CD14-positive monocyte (primary cell): Measurements from ENCODE around the gene SLC4A1AP. TPM values are rescaled to one million over a fixed set of nuclear protein-coding genes. Genes with fewer than 3 reads are reported as not detected.

Experiments
- DNase-seq, 3 donors: peaks; one replicate each; pipeline ENCODE4 v3.0.0-alpha.2; 2011 to 2022
- H2AFZ ChIP-seq: 2 replicates; pipeline ENCODE4 v1.6.0; 2012; ENCODE audit warnings: mild to moderate bottlenecking, low read depth, low read length, inconsistent platforms; ENCODE audit not compliant: insufficient read depth, poor library complexity, severe bottlenecking
- H3K27ac ChIP-seq, 2 donors: 1 replicate in 1 of 2; 2 replicates in 1 of 2; pipeline ENCODE4 v1.5.1; 2012 to 2013; ENCODE audit warnings: low read length in 2 of 2, control low read depth in 1 of 2, inconsistent platforms in 1 of 2, low read depth in 1 of 2, mild to moderate bottlenecking in 1 of 2
- H3K27me3 ChIP-seq, 2 donors: one replicate each; pipeline versions ENCODE4 v1.6.0 to v1.6.1; 2011 to 2013; ENCODE audit warnings: low read length in 2 of 2; ENCODE audit not compliant: control insufficient read depth in 2 of 2, insufficient read depth in 2 of 2
- H3K36me3 ChIP-seq, 2 donors: replicated peaks in 1 of 2; 1 replicate in 1 of 2; 2 replicates in 1 of 2; pipeline versions ENCODE4 v1.5.1 to v1.6.1; 2012 to 2013; ENCODE audit warnings: low read length in 2 of 2, control low read depth in 1 of 2, inconsistent platforms in 1 of 2, mild to moderate bottlenecking in 1 of 2; ENCODE audit not compliant: insufficient read depth in 2 of 2, control insufficient read depth in 1 of 2
- H3K4me1 ChIP-seq, 2 donors: 1 replicate in 1 of 2; 2 replicates in 1 of 2; pipeline versions ENCODE4 v1.5.1 to v1.6.1; 2012 to 2013; ENCODE audit warnings: low read length in 2 of 2, control low read depth in 1 of 2, inconsistent platforms in 1 of 2, mild to moderate bottlenecking in 1 of 2, moderate library complexity in 1 of 2; ENCODE audit not compliant: insufficient read depth in 2 of 2, control insufficient read depth in 1 of 2
- H3K4me2 ChIP-seq: replicated peaks from 2 replicates; pipeline ENCODE3; 2012; ENCODE audit warnings: low read length, moderate library complexity, mild to moderate bottlenecking; ENCODE audit not compliant: poor library complexity, severe bottlenecking; ENCODE audit errors: extremely low read depth
- H3K4me3 ChIP-seq, 3 experiments: fragments of 200-600 bp in 1 of 3; sonication (generic) in 1 of 3; replicated peaks in 1 of 3; 1 replicate in 2 of 3; 2 replicates in 1 of 3; pipeline ENCODE4 v1.5.1; 2011 to 2013; ENCODE audit warnings: low read length in 3 of 3, mild to moderate bottlenecking in 3 of 3, control low read depth in 2 of 3, low read depth in 2 of 3, inconsistent platforms in 1 of 3, moderate library complexity in 1 of 3
- H3K79me2 ChIP-seq: 2 replicates; pipeline ENCODE4 v1.6.0; 2012; ENCODE audit warnings: mild to moderate bottlenecking, control low read depth, inconsistent platforms, low read length, moderate library complexity; ENCODE audit not compliant: insufficient read depth
- H3K9ac ChIP-seq: 2 replicates; pipeline ENCODE4 v1.6.0; 2017; ENCODE audit warnings: low read length, mild to moderate bottlenecking; ENCODE audit not compliant: insufficient read depth, poor library complexity, severe bottlenecking
- H3K9me3 ChIP-seq, 2 donors: replicated peaks in 1 of 2; 1 replicate in 1 of 2; 2 replicates in 1 of 2; pipeline versions ENCODE4 v1.5.1 to v1.6.1; 2012 to 2013; ENCODE audit warnings: low read length in 2 of 2, control low read depth in 1 of 2; ENCODE audit not compliant: control insufficient read depth in 1 of 2, insufficient read depth in 1 of 2
- H4K20me1 ChIP-seq: 2 replicates; pipeline ENCODE4 v1.6.0; 2012; ENCODE audit warnings: mild to moderate bottlenecking, low read length, control low read depth, moderate library complexity; ENCODE audit not compliant: insufficient read depth
- H3K27ac Mint-ChIP-seq, 7 donors: one replicate each; pipeline ENCODE4 v1.8.0; 2020; ENCODE audit warnings: mild to moderate bottlenecking in 7 of 7, mixed read lengths in 7 of 7, moderate library complexity in 6 of 7, inconsistent platforms in 2 of 7
- H3K27me3 Mint-ChIP-seq, 3 donors: one replicate each; pipeline ENCODE4 v1.8.0; 2021 to 2022; ENCODE audit warnings: low read depth in 3 of 3, mild to moderate bottlenecking in 3 of 3, mixed read lengths in 3 of 3, moderate library complexity in 3 of 3, inconsistent platforms in 1 of 3
- H3K36me3 Mint-ChIP-seq, 2 donors: one replicate each; pipeline ENCODE4 v1.8.0; 2020; ENCODE audit warnings: mixed read lengths in 2 of 2, inconsistent platforms in 1 of 2, mild to moderate bottlenecking in 1 of 2
- H3K4me1 Mint-ChIP-seq: one replicate; pipeline ENCODE4 v1.8.0; 2020; ENCODE audit warnings: mild to moderate bottlenecking, mixed read lengths
- H3K4me3 Mint-ChIP-seq, 2 donors: one replicate each; pipeline ENCODE4 v1.8.0; 2020; ENCODE audit warnings: mild to moderate bottlenecking in 2 of 2, mixed read lengths in 2 of 2, moderate library complexity in 1 of 2
- H3K9me3 Mint-ChIP-seq, 7 donors: one replicate each; pipeline ENCODE4 v1.8.0; 2020 to 2022; ENCODE audit warnings: mixed read lengths in 7 of 7, mild to moderate bottlenecking in 6 of 7, moderate library complexity in 6 of 7, inconsistent platforms in 2 of 7
- WGBS: methylation state at CpG from one replicate; pipeline ENCODE4 v1.1.5; 2013; ENCODE audit warnings: missing lambda C conversion rate; ENCODE audit not compliant: insufficient coverage; 5-methylcytosine and 5-hydroxymethylcytosine counted together
- intact Hi-C, 2 donors: fragments of 100-400 bp; cut with micrococcal nuclease; formaldehyde crosslinking; loops; one replicate each; pipeline versions ENCODE4 v1.15.0 to v1.15.1; 2023
- polyA plus RNA-seq, 3 donors: library from polyadenylated mRNA; depleted of rRNA in 1 of 3; unstranded in 2 of 3; stranded (reverse) in 1 of 3; fragments of 300-500 nt in 2 of 3; fragments of >200 nt in 1 of 3; fragmentation: Illumina TruSeq in 2 of 3; gene quantifications; 1 replicate in 2 of 3; 2 replicates in 1 of 3; pipeline ENCODE4 v1.2.3, GENCODE V29; 2012 to 2021
- TF ChIP-seq, protein P1 (sequence below): fragments of 200-600 bp; IDR thresholded peaks from one replicate; pipeline ENCODE4 v1.8.0; 2022; ENCODE audit warnings: antibody characterized with exemption, mild to moderate bottlenecking

Gene SLC4A1AP
- polyA plus RNA-seq, 3 donors = 12.7 to 24.9 (median 18.3) TPM

DNA sequence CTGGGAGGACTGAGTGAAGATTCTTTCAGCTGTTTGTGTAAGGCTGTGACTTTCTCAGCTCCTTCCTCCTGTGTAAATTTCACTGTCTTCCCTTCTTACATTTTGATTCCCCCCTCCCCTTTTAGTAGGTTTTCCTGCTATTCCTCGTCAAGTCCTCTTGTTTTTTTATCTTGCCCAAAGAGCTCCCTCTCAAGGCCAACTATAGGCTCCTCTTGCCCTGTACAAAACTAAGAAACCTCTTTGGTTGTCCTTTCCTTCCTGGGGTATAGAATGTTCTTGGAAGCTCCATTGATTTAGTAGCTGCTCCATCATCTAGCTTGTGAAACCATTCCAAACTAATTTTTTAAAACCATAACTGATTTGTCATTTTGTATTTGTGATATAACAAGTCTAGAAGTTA is 42.2 kb upstream of the SLC4A1AP start:
- intact Hi-C loops = no loop called here
- TF ChIP-seq, protein P1, sequence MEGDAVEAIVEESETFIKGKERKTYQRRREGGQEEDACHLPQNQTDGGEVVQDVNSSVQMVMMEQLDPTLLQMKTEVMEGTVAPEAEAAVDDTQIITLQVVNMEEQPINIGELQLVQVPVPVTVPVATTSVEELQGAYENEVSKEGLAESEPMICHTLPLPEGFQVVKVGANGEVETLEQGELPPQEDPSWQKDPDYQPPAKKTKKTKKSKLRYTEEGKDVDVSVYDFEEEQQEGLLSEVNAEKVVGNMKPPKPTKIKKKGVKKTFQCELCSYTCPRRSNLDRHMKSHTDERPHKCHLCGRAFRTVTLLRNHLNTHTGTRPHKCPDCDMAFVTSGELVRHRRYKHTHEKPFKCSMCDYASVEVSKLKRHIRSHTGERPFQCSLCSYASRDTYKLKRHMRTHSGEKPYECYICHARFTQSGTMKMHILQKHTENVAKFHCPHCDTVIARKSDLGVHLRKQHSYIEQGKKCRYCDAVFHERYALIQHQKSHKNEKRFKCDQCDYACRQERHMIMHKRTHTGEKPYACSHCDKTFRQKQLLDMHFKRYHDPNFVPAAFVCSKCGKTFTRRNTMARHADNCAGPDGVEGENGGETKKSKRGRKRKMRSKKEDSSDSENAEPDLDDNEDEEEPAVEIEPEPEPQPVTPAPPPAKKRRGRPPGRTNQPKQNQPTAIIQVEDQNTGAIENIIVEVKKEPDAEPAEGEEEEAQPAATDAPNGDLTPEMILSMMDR = no peak
- Mint-ChIP-seq H3K4me3 (no peak overlapping the region), H3K27ac (peak overlapping the region in 2 of 7 donors; percentile 19 to 34), H3K27me3 (peaks cover 0 to 3% (median 0%) of the 10 kb centered on the region in 3 donors), H3K36me3 (peaks cover 70 to 79% of the 10 kb centered on the region in 2 donors), H3K4me1 (peaks cover 3% of the 10 kb centered on the region), H3K9me3 (no peaks in the 10 kb centered on the region)
- H3K79me2 ChIP-seq = no peaks in the 10 kb centered on the region
- H4K20me1 ChIP-seq = no peaks in the 10 kb centered on the region
- no peaks in the 10 kb centered on the region for H3K27me3 ChIP-seq
- H3K9me3 ChIP-seq = no peaks in the 10 kb centered on the region
- peaks cover 68 to 86% of the 10 kb centered on the region in 2 donors for H3K36me3 ChIP-seq
- H2AFZ ChIP-seq = no peak overlapping the region
- WGBS = no CpG with 5 or more reads among the region's 1 CpG
- no peak for DNase-seq
- peaks cover 4 to 5% of the 10 kb centered on the region in 2 donors for H3K4me1 ChIP-seq
- no peak overlapping the region for H3K9ac ChIP-seq
- no peak overlapping the region for H3K4me3 ChIP-seq
- no peak overlapping the region for H3K27ac ChIP-seq
- no peak overlapping the region for H3K4me2 ChIP-seq

DNA sequence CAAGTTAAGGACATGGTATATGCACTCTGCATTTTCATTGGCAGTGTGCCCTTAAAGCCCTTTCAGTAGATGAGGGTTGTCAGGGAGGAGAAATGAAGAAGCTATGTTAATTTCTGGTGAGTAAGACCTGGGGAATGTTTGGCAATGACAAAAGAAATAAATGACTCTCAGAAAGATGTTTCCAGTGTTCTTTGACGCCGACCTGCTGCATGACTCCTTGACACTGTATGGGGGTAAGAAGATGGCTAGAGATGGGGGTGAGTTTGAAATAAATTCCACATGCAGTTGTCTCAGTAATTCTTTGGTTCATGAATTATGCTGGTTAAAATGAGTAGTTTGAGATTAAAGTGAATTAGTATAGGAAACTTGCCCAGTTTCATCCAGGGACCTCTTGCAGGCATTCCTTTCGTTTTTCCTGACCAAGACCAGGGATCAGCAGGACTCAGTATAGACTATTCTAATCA is 40.7 kb upstream of the SLC4A1AP start:
- peaks cover 0 to 3% (median 0%) of the 10 kb centered on the region in 3 donors for H3K27me3 Mint-ChIP-seq
- TF ChIP-seq, protein P1 = no peak
- Histone ChIP-seq H3K27ac (no peak overlapping the region), H4K20me1 (no peaks in the 10 kb centered on the region), H3K79me2 (no peaks in the 10 kb centered on the region), H3K9ac (no peak overlapping the region), H3K4me2 (no peak overlapping the region), H3K36me3 (peaks cover 54 to 71% of the 10 kb centered on the region in 2 donors), H3K4me1 (peaks cover 17 to 19% of the 10 kb centered on the region in 2 donors), H3K9me3 (no peaks in the 10 kb centered on the region), H3K4me3 (no peak overlapping the region), H3K27me3 (no peaks in the 10 kb centered on the region), H2AFZ (no peak overlapping the region)
- WGBS = 100% methylated on average over 2 of the region's 3 CpGs
- peaks cover 17% of the 10 kb centered on the region for H3K4me1 Mint-ChIP-seq
- peak overlapping the region in 1 of 7 donors; percentile 61 for H3K27ac Mint-ChIP-seq
- H3K9me3 Mint-ChIP-seq = no peaks in the 10 kb centered on the region
- H3K36me3 Mint-ChIP-seq = peaks cover 59 to 65% of the 10 kb centered on the region in 2 donors
- no peak overlapping the region for H3K4me3 Mint-ChIP-seq
- DNase-seq = no peak
- intact Hi-C loops = no loop called here
